ENCODE results near the gene AATF.

- TF ChIP-seq CTCF (IDR thresholded peaks at IDR 0.05 in 4 of 5, conservative IDR thresholded peaks at IDR 0.05 in 1 of 5) (no peak), POLR2A (IDR thresholded peaks at IDR 0.05) (no peak)
Observed at GRCh38 chr17:36943250-36944191, 5.2 kb upstream of the AATF start.

Data from gastrocnemius medialis (tissue), 4 donors.